Fibroblast of skin of right biceps (primary cell): Measurements from ENCODE around the gene BAIAP2.

Experiments
- DNase-seq: peaks from one replicate; pipeline ENCODE4 v3.0.0-alpha.2; 2013

Gene BAIAP2, protein sequence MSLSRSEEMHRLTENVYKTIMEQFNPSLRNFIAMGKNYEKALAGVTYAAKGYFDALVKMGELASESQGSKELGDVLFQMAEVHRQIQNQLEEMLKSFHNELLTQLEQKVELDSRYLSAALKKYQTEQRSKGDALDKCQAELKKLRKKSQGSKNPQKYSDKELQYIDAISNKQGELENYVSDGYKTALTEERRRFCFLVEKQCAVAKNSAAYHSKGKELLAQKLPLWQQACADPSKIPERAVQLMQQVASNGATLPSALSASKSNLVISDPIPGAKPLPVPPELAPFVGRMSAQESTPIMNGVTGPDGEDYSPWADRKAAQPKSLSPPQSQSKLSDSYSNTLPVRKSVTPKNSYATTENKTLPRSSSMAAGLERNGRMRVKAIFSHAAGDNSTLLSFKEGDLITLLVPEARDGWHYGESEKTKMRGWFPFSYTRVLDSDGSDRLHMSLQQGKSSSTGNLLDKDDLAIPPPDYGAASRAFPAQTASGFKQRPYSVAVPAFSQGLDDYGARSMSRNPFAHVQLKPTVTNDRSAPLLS

DNA sequence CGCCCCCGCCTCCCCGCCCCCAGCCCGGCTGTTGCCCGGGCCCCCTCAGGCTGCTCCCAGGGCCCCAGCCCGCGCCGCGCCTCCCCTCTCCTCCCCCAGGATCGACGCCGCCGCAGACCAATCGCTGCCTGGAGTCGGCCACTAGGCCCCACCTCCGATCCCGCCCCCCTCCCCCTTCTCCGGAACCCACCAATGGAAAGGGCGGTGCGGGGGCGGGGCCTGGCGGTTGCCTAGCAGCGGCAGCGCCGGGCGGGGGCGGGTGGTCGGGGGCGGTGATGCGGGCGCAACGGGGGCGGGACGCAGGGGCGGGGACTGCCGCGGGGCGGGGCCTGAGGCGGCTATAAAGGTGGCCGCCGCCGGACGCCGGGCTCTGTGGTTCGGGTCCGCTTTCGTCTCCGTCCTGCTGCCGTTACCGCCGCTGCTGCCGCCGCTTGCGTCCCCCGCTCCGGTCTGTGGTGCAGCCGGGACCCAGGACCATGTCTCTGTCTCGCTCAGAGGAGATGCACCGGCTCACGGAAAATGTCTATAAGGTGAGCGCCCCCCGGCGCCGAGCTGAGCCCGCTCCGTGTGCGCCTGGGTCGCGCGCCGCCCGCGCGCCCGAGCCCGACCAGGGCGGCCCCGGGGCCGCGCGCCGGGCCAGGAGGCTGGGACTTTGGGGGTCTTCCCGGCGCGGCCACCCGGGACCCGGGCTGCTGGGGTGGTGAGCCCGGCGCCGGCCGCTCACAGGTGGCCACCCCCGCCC lies at the start of gene BAIAP2:
BAIAP2 (plus strand) TSS at position 373 of the 742 bp plus-strand sequence; CDS start at position 477, 104 bp downstream.
- peak; percentile 95 for DNase-seq

DNA sequence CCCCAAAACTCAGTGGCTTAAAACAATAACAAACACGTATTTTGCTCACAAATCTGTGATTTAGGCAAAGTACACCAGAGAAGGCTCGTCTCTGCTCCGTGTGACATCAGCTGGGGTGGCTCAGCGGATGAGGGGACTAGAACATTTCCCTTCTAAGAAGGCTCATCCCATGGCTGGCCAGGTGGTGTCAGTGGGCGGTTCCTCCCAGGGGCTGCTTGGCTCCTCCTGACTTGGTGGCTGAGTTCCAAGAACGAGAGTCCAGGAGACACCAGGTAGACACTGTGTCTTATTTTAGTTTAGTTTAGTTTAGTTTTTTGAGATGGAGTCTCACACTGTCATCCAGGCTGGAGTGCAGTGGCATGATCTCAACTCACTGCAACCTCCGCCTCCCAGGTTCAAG lies 48.9 kb upstream of the BAIAP2 start:
- no peak for DNase-seq

DNA sequence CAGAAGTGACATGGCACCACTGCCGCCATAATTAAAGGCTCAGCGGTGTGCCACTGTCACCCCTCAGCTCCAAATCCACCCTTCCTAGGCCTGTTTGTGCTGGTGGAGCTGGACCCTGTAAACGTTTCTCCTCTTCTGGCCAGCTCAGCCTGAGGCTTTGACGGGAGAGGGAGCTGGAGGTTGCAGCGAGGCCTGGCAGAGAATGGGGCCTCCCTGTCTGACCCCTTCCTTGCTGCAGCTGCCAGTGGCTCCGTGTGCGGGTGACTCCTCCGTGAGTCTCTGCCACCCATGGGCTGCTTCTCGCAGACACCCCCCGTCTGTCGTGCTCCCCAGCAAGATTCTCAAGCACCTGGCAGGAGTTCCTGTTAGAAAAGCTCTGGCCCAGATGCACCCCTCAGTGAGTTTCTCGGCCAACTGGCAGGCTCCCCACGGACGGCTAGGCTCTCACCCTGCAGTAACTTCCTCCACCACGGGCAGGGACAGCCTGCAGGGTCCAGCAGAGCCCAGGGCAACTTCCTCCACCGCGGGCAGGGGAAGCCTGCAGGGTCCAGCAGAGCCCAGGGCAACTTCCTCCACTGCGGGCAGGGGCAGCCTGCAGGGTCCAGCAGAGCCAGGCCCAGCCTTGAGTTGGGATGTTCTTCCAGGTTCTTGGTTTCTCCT lies 48.0 kb upstream of the BAIAP2 start:
- DNase-seq: no peak

DNA sequence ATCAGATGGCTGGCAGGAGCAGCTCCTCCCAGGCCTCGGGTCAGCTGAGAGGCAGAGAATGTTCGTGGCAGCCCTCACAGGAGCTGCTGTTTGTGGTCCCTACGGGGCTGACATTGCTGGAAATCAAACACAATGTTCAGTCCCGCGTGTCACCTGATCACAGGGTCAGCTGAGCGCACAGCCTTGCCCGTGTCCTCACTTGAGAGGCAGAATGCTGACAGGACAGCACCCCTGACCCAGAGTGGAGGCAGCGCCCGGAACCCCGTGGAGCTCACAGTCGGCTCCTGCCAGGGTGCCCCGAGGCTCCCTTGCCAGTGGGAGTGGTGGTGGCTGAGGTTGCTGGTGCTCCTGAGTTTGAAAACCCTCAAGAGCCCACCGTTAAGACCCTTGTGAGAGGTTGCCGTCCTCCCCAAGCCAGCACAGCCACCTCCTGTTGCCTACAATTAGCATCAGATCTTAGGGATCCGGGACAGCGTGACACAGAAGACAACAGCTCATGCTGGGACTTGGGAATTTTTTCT lies 47.0 kb upstream of the BAIAP2 start:
- DNase-seq: no peak

- DNase-seq: no peak
Observed at GRCh38 chr17:80989586-80989913, 45.4 kb upstream of the BAIAP2 start.

GRCh38 chr17:80990921-80991644 lies 43.9 kb upstream of the BAIAP2 start:
- DNase-seq: no peak

DNA sequence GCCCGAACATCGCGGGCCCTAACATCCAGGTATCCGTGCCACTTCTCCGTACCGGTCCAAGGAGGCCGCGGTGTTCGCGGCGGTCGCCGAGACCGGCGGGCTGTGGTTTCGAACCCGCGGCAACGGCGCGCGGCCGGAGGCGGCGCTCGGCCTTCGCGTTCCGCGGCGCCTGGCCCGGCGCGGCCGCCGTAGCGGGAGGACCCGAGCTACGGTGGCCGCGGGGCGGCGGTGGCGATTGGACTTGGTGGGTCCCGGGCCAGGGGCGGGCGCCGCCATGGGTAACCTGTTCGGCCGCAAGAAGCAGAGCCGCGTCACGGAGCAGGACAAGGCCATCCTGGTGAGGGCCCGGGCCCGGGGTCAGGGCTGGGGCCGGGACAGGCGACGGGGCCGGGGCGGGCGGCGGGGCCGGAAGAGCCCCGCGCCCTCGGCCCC lies 43.3 kb upstream of the BAIAP2 start, which contains the start of gene CHMP6:
CHMP6 (plus strand) TSS at position 197 of the 432 bp plus-strand sequence; CDS start at position 275, 78 bp downstream.
- peak; percentile 86 for DNase-seq

GRCh38 chr17:80992077-80992947 lies 42.6 kb upstream of the BAIAP2 start:
- no peak for DNase-seq

- no peak for DNase-seq
Observed at GRCh38 chr17:80992948-80993624, 41.9 kb upstream of the BAIAP2 start.

- DNase-seq: no peak
Observed at GRCh38 chr17:80995131-80995530, 39.8 kb upstream of the BAIAP2 start.

DNA sequence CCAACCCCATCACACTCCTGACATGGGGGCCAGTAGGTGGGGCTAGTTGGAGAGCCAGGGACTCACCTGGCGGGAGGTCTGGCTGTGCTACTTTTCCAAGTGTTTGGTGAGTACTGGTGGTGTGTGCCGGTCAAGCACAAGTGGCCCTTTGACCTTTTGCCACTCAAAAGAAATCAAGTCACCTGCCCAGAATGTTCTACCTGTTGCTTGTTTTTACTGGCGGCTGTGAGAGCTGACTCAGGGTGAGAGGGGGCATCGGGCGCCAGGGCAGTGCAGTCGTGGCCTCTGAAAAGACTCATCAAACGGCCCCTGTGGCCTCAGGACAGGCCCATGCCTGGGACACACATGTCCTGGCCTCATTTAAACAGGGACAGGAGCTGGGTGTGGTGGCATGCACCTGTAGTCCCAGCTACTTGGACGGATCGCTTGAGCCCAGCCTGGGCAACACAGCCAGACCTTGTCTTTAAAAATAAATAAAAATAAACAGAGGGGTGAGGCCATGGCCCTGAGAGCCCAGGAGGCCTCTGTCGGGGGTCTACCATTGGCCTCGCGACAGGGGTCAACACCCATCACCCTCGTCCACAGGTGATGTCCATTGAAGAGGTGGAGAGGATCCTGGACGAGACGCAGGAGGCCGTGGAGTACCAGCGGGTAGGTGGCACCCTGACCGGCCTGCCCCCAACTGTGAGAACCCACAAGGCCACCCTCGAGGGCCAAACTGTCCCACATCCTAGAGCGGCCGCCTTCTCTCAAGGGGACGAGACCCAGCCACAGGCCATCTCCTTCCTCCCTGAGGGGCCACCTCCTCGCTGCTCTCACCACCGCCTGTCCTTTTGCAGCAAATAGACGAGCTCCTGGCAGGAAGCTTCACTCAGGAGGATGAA lies 38.3 kb upstream of the BAIAP2 start:
- no peak for DNase-seq

- DNase-seq: peak; percentile 45
Observed at GRCh38 chr17:80997424-80998117, 37.4 kb upstream of the BAIAP2 start.

DNA sequence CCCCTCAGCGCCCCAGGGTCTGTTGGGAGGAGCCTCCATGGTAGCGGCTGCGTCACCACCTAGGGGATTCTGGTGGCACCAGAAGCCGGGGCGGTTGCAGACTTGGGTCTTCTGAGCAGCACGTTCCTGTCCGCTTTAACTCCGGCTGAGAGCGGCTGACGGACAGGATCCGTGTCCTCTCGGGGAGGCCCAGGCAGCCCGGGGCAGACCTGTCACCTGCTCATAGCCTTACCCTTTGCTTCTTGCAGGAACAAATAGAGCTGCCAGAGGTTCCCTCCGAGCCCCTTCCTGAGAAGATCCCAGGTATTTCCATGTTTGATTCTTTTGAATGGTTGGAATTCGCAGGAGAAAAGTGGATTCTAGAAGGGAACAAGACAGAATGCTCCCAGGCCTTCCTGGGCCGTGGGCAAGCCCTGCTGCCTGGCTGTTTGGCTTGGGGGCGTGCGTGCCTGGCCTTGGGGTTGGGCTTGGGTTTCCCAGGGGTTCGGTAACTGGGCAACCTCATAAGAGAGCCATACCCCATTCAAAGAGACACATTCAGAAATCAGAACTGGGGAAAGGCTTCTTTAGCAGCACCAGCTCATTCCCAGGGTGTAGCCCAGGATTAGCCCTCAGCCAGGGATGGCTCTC lies 36.7 kb upstream of the BAIAP2 start:
- no peak for DNase-seq

DNA sequence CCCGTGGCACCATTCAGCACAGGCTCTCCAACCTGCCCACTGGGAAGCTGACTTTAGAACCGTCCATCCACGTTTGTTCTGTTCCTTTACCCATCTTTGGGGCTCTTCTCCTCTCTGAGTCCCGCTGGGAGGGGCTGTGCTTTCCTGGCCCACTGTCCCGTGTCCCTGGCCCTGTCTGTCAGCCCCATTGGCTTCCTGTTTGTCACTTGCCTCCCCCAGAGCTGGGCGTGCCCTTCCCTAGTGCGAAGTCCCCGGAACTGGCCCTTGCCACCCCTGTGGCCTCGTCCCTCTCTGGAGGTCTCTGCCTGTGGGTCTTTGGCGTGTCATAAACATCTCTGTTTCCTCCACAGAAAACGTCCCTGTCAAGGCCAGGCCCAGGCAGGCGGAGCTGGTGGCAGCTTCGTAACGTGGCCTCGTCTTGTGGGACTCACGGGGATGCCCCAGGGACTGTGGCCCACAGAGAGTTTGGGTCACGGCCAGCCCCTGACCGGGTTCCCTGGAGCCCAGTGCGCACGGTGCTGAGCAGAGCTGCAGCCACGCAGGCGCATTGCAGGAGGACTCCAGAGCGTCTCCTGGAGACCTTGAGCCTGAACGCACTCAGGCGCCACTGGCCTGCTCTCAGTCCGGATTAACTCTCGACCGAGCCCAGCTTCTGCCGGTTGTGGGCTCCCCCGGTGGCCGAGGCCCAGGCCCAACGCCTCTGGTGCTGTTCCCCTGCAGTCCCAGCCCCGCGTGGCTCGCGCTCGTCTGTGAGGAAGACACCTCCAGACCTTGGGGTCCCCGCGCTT lies 36.0 kb upstream of the BAIAP2 start:
- DNase-seq: no peak

GRCh38 chr17:80999536-81000333 lies 35.2 kb upstream of the BAIAP2 start:
- DNase-seq: no peak

DNA sequence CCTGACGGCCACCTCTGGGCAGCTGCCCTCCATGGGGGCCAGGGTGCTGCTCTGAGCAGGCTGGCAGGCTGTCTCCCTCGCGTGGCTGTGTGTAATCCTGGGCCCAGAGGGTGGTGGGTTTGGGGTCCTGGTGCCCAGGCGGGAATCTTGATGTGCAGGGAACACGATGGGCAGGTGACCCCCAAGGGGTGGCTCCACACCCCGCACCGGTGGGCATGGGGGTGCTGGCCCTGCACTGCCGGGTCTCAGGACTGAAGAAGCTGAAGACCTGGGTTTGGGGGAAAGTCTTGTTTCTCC lies 34.7 kb upstream of the BAIAP2 start:
- no peak for DNase-seq
